GM12873 (cell line): Measurements from ENCODE around the gene RCC2.

Experiments used
- TF ChIP-seq, protein P1 (sequence below): IDR thresholded peaks from 2 replicates; pipeline ENCODE4 v1.5.1; 2012; ENCODE audit warnings: low read depth, mild to moderate bottlenecking, moderate library complexity, low read length, control low read depth; ENCODE audit not compliant: insufficient read depth; ENCODE audit errors: missing control alignments

RCC2 gene

DNA sequence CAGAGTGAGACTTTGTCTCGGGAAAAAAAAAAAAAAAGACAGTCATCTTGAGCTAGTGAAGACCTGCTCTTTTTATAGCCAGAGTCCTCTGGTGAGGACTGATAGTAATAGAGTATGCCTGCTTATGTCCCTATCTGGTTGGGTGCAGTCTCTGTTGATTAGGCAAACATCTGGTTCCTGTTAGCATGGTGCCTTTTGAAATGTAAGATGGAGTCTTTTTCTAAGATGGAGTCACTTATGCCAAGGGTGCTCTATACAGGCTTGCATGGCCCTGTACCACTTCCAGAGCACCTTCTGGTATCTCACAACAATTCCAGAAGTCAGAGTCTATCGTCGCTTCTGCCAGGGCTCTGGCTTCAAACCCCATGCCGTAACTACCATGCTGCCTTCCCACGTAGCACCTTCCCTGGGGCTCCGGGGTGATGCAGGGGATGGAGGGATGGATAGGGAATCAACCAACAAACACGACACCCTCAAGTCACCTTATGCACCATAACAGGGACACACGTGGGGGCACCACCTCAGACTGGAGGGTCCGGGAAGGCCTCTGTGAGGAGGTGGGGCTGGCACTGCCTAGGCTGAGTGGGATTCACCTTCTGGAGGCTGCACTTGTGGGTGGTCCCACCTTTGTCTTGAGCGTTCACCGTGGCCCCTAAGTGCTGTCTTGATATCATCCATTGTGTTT lies 79.1 kb downstream of the RCC2 start:
- TF ChIP-seq, protein P1, sequence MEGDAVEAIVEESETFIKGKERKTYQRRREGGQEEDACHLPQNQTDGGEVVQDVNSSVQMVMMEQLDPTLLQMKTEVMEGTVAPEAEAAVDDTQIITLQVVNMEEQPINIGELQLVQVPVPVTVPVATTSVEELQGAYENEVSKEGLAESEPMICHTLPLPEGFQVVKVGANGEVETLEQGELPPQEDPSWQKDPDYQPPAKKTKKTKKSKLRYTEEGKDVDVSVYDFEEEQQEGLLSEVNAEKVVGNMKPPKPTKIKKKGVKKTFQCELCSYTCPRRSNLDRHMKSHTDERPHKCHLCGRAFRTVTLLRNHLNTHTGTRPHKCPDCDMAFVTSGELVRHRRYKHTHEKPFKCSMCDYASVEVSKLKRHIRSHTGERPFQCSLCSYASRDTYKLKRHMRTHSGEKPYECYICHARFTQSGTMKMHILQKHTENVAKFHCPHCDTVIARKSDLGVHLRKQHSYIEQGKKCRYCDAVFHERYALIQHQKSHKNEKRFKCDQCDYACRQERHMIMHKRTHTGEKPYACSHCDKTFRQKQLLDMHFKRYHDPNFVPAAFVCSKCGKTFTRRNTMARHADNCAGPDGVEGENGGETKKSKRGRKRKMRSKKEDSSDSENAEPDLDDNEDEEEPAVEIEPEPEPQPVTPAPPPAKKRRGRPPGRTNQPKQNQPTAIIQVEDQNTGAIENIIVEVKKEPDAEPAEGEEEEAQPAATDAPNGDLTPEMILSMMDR, result no peak

DNA sequence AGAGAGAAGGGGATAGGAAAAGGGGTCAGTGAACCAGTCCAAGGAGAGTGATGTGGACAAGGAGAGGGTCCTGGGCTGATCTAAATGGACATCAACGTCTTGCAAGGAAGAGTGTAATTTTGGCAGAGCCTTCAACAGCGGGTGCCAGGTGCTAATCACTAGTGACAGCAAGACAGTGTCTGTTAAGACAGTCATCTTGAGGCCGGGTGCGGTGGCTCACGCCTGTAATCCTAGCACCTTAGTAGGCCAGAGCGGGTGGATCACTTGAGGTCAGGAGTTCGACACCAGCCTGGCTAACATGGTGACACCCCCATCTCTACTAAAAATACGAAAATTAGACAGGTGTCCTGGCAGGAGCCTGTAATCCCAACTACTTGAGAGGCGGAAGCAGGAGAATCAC lies 79.7 kb downstream of the RCC2 start:
- TF ChIP-seq, protein P1, result no peak

DNA sequence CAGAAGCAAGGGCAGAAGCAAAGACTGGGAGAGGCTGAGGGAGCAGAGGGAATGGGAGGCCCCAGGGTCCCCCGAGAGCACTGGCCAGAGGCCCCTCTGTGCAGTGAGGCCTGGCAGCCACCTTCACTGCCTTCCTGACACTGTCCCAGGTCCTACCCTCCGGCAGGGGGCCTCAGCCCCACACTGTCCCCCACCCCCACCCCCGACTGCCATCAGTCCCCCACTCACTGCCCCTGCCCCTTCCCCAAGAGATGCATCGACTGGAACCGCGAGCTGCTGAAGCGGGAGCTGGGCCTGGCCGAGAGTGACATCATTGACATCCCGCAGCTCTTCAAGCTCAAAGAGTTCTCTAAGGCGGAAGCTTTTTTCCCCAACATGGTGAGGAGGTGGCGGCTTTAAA lies 80.4 kb downstream of the RCC2 start:
- TF ChIP-seq, protein P1, result no peak

DNA sequence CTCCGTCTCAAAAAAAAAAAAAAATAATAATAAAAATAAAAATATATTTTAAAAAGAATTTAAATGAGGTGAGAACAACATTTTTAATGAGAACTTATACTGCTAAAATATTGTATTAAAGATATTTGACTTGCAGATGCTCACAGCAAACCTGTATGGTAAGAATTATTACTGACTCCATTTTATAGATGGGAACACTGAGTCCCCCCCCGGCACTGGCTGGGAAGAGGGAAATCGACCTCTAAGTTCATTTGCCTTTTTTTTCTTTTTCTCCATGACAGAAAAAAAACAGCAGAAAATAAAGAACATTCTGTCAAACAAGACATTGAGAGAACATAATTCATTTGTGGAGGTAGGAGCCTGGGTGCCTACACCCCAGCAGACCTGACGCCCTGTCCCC lies 80.9 kb downstream of the RCC2 start:
- TF ChIP-seq, protein P1, result no peak
